ENCODE results near the gene NEGR1. TPM values are rescaled to one million over a fixed set of nuclear protein-coding genes. Genes with fewer than 3 reads are reported as not detected.

Gene NEGR1
- total RNA-seq, 1 donor from 2014 or later: 0.58 TPM

GRCh38 chr1:71593523-71593922, 688.8 kb downstream of the NEGR1 start:
- no peak overlapping the region for H3K27ac Mint-ChIP-seq (ENCODE audit: unreplicated experiment)
- DNase-seq (ENCODE audit: low read depth, low spot score): no peak
- peak; percentile 35 for TF ChIP-seq CTCF (conservative IDR thresholded peaks at IDR 0.05)

GRCh38 chr1:71592646-71593274, 689.6 kb downstream of the NEGR1 start:
- H3K4me1 Mint-ChIP-seq: no peaks in the 10 kb centered on the region
- no peak overlapping the region for H3K4me3 Mint-ChIP-seq
- H3K27ac Mint-ChIP-seq (ENCODE audit: unreplicated experiment): no peak overlapping the region
- TF ChIP-seq CTCF (conservative IDR thresholded peaks at IDR 0.05): no peak
- DNase-seq (ENCODE audit: low read depth, low spot score): no peak
- no peaks in the 10 kb centered on the region for H3K36me3 Mint-ChIP-seq (ENCODE audit: low read depth)
- H3K9me3 Mint-ChIP-seq: no peaks in the 10 kb centered on the region
- H3K27me3 Mint-ChIP-seq (ENCODE audit: low read depth): no peaks in the 10 kb centered on the region

More at GRCh38 chr1:71593523-71593922, 688.8 kb downstream of the NEGR1 start:
- Mint-ChIP-seq H3K4me3 (no peak overlapping the region), H3K27me3 (ENCODE audit: low read depth) (no peaks in the 10 kb centered on the region), H3K36me3 (ENCODE audit: low read depth) (no peaks in the 10 kb centered on the region), H3K9me3 (no peaks in the 10 kb centered on the region), H3K4me1 (no peaks in the 10 kb centered on the region)

- Mint-ChIP-seq H3K4me1 (no peaks in the 10 kb centered on the region), H3K27me3 (ENCODE audit: low read depth) (no peaks in the 10 kb centered on the region), H3K4me3 (no peak overlapping the region), H3K9me3 (no peaks in the 10 kb centered on the region), H3K27ac (ENCODE audit: unreplicated experiment) (no peak overlapping the region), H3K36me3 (ENCODE audit: low read depth) (no peaks in the 10 kb centered on the region)
- TF ChIP-seq CTCF (conservative IDR thresholded peaks at IDR 0.05): no peak
- no peak for DNase-seq (ENCODE audit: low read depth, low spot score)
Measured at GRCh38 chr1:71589005-71589404, 693.3 kb downstream of the NEGR1 start.

GRCh38 chr1:71587961-71588360, 694.4 kb downstream of the NEGR1 start:
- Mint-ChIP-seq H3K4me1 (no peaks in the 10 kb centered on the region), H3K4me3 (no peak overlapping the region), H3K27ac (ENCODE audit: unreplicated experiment) (no peak overlapping the region), H3K9me3 (no peaks in the 10 kb centered on the region), H3K36me3 (ENCODE audit: low read depth) (no peaks in the 10 kb centered on the region), H3K27me3 (ENCODE audit: low read depth) (no peaks in the 10 kb centered on the region)
- no peak for DNase-seq (ENCODE audit: low read depth, low spot score)
- peak; percentile 60 for TF ChIP-seq CTCF (conservative IDR thresholded peaks at IDR 0.05)

GRCh38 chr1:71586030-71586429, 696.3 kb downstream of the NEGR1 start:
- TF ChIP-seq CTCF (conservative IDR thresholded peaks at IDR 0.05): no peak
- Mint-ChIP-seq H3K4me1 (no peaks in the 10 kb centered on the region), H3K27me3 (ENCODE audit: low read depth) (no peaks in the 10 kb centered on the region), H3K27ac (ENCODE audit: unreplicated experiment) (no peak overlapping the region), H3K9me3 (no peaks in the 10 kb centered on the region), H3K4me3 (no peak overlapping the region), H3K36me3 (ENCODE audit: low read depth) (no peaks in the 10 kb centered on the region)
- no peak for DNase-seq (ENCODE audit: low read depth, low spot score)
